Peyer's patch (tissue), 4 donors: ENCODE measurements around the gene BICC1. TPM values are rescaled to one million over a fixed set of nuclear protein-coding genes. Genes with fewer than 3 reads are reported as not detected.

Experiments used
- DNase-seq, 3 donors: peaks; one replicate each; pipeline ENCODE4 v3.0.0-alpha.2; 2017 to 2019
- H3K27ac ChIP-seq, 4 donors: fragments of 200-600 bp; sonication (generic); one replicate each; pipeline ENCODE4 v1.5.1; 2016 to 2019
- H3K27me3 ChIP-seq, 2 donors: fragments of 200-600 bp; sonication (generic); one replicate each; pipeline ENCODE4 v1.5.1; 2019
- H3K36me3 ChIP-seq, 3 donors: fragments of 200-600 bp; sonication (generic); one replicate each; pipeline ENCODE4 v1.5.1; 2016 to 2019
- H3K4me1 ChIP-seq, 4 donors: fragments of 200-600 bp; sonication (generic); one replicate each; pipeline ENCODE4 v1.5.1; 2016 to 2019
- H3K4me3 ChIP-seq, 4 donors: fragments of 200-600 bp; sonication (generic); 1 replicate in 3 of 4; 2 replicates in 1 of 4; pipeline ENCODE4 v1.5.1; 2016 to 2019; ENCODE audit warnings: mild to moderate bottlenecking in 1 of 4
- H3K9me3 ChIP-seq, 4 donors: fragments of 200-600 bp; sonication (generic); one replicate each; pipeline ENCODE4 v1.5.1; 2016 to 2019; ENCODE audit warnings: mild to moderate bottlenecking in 1 of 4
- POLR2A ChIP-seq, 2 donors: fragments of 450-650 bp; IDR thresholded peaks; one replicate each; pipeline ENCODE4 v1.5.1; 2017; ENCODE audit warnings: antibody characterized with exemption in 2 of 2, mild to moderate bottlenecking in 2 of 2, moderate library complexity in 2 of 2
- total RNA-seq, 4 donors: library from RNA; depleted of rRNA; stranded (reverse); fragments of >200 nt; gene quantifications; one replicate each; pipeline ENCODE4 v1.1.0, GENCODE V29; 2016
- TF ChIP-seq, protein P1 (sequence below), 6 experiments: fragments of 450-650 bp in 4 of 6; fragments of 200-600 bp in 2 of 6; sonication (generic) in 1 of 6; IDR thresholded peaks; one replicate each; pipeline ENCODE4 v1.5.1; 2017 to 2019; ENCODE audit warnings: antibody characterized with exemption in 6 of 6, mild to moderate bottlenecking in 3 of 6, moderate library complexity in 1 of 6

Gene BICC1
- total RNA-seq, 4 donors from 2014 or later = 1.1 to 19.0 (median 2.6) TPM

DNA sequence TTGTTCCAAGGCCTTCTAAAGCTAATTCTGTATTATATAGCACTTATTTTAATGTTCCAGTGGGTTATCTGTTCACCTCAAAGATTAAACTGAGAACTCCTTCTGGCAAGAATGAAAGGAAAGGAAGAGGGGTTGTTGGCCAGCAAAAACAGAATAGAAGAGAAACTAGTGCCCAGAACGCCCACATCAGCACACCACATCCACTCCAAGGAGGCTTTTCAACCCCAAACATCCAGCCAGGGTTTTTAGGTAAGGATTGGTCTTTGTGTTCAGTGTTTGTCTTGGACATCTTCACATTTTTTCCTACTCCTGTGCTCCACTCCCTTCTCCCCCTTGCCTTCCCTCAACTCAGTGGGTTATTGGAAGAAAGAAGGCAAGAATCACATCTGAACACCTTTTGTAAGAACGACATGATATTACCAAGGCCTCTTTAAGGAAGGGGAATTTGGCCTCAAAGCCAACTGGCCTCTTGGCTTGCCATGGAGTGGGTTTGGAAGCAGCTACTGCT lies 55.8 kb downstream of the BICC1 start:
- H3K9me3 ChIP-seq = no peaks in the 10 kb centered on the region
- H3K27me3 ChIP-seq = no peaks in the 10 kb centered on the region
- TF ChIP-seq POLR2A (IDR thresholded peaks at IDR 0.05) = no peak
- TF ChIP-seq, protein P1, sequence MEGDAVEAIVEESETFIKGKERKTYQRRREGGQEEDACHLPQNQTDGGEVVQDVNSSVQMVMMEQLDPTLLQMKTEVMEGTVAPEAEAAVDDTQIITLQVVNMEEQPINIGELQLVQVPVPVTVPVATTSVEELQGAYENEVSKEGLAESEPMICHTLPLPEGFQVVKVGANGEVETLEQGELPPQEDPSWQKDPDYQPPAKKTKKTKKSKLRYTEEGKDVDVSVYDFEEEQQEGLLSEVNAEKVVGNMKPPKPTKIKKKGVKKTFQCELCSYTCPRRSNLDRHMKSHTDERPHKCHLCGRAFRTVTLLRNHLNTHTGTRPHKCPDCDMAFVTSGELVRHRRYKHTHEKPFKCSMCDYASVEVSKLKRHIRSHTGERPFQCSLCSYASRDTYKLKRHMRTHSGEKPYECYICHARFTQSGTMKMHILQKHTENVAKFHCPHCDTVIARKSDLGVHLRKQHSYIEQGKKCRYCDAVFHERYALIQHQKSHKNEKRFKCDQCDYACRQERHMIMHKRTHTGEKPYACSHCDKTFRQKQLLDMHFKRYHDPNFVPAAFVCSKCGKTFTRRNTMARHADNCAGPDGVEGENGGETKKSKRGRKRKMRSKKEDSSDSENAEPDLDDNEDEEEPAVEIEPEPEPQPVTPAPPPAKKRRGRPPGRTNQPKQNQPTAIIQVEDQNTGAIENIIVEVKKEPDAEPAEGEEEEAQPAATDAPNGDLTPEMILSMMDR (IDR thresholded peaks at IDR 0.05) = no peak
- no peak overlapping the region for H3K4me3 ChIP-seq
- DNase-seq = no peak
- no peaks in the 10 kb centered on the region for H3K4me1 ChIP-seq
- no peaks in the 10 kb centered on the region for H3K36me3 ChIP-seq
- no peak overlapping the region for H3K27ac ChIP-seq

DNA sequence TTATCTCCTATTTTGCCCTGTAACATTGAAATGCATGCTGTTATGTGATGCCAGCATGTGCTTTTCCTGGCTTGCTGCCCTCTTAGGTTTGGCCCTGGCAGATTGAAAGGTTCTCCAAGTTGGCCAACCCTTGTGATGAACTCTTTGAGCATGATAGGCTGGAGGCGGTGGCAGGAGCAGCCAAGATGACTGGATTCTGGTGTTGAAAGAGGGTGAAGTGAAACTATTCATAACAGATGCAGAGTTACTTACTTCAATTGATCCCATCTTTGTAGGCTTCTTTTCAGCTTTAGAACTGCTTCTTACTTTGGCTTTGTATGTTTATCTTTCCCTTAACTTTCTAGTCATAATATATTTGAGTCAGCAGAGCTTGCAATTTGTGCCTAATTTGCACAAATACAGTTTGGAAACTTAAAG lies 57.6 kb downstream of the BICC1 start:
- Histone ChIP-seq H3K27me3 (no peaks in the 10 kb centered on the region), H3K36me3 (no peaks in the 10 kb centered on the region), H3K4me3 (no peak overlapping the region), H3K9me3 (no peaks in the 10 kb centered on the region), H3K4me1 (no peaks in the 10 kb centered on the region), H3K27ac (no peak overlapping the region)
- no peak for DNase-seq
- TF ChIP-seq, protein P1 (IDR thresholded peaks at IDR 0.05) = no peak
- no peak for TF ChIP-seq POLR2A (IDR thresholded peaks at IDR 0.05)

DNA sequence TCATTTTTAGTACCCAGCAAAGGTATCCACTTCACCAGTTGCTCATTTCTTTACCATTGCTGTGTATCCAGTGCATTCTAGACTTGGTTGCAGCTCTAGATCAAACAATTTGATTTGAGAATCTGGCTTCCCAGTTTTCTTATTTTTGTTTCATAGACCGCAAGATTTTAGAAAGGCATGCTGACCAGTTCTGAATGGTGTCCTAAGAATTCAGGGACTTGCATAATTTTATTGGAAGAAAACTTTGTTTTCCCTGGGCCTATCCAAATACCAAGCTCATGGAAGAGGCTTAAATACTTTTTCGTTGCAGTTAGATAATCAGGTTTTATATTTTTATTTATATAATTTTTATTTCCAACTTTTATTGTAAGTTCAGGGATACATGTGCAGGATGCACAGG lies 58.3 kb downstream of the BICC1 start:
- no peak overlapping the region for H3K4me3 ChIP-seq
- H3K36me3 ChIP-seq = no peaks in the 10 kb centered on the region
- TF ChIP-seq, protein P1 (IDR thresholded peaks at IDR 0.05) = no peak
- TF ChIP-seq POLR2A (IDR thresholded peaks at IDR 0.05) = no peak
- H3K27me3 ChIP-seq = no peaks in the 10 kb centered on the region
- H3K4me1 ChIP-seq = no peaks in the 10 kb centered on the region
- H3K27ac ChIP-seq = no peak overlapping the region
- DNase-seq = no peak
- H3K9me3 ChIP-seq = no peaks in the 10 kb centered on the region

DNA sequence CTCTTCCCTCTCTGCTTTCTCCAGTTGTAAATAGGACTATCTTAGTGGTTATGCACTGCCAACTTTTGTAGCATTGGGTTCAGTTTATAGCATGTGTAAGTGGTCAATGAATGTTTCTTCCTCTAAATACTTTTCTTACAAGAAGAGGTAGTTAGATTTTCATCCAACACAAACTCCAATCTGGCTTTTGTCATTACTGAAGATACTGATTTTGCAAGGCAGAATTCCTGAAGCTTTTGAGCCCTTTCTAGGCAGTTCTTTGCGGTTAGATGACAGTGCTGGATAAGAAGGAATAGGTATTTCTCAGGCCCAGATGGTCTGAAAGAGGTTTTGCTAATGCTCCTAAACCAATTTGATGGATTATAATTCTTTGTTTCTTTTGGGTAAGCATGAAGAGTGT lies 60.5 kb downstream of the BICC1 start:
- H3K27me3 ChIP-seq = no peaks in the 10 kb centered on the region
- no peak overlapping the region for H3K4me3 ChIP-seq
- H3K36me3 ChIP-seq = no peaks in the 10 kb centered on the region
- TF ChIP-seq POLR2A (IDR thresholded peaks at IDR 0.05) = no peak
- TF ChIP-seq, protein P1 (IDR thresholded peaks at IDR 0.05) = no peak
- H3K9me3 ChIP-seq = no peaks in the 10 kb centered on the region
- DNase-seq = no peak
- H3K4me1 ChIP-seq = peaks cover 0 to 5% (median 0%) of the 10 kb centered on the region in 4 donors
- no peak overlapping the region for H3K27ac ChIP-seq

DNA sequence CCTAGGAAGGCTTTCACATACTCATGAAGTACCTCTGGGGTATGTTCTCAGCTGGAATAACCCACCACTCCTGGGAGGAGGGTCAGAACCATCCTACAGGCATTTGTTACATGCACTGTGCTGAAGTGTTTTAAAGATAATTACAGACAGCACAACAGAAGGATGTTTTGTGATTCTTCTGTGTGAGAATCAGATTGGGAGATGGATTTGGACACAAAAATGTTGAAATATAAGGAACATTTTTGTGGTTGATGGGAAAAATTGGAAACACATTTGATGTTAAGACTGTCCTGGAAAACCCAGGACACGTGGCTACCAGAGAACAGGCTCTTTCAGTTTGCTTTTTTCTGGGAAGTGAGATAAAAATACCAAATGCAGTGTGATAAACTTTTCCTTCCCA lies 61.4 kb downstream of the BICC1 start:
- Histone ChIP-seq H3K27ac (no peak overlapping the region), H3K36me3 (no peaks in the 10 kb centered on the region), H3K27me3 (no peaks in the 10 kb centered on the region), H3K9me3 (no peaks in the 10 kb centered on the region), H3K4me3 (no peak overlapping the region), H3K4me1 (peaks cover 0 to 6% (median 0%) of the 10 kb centered on the region in 4 donors)
- DNase-seq = no peak
- no peak for TF ChIP-seq POLR2A (IDR thresholded peaks at IDR 0.05)
- TF ChIP-seq, protein P1 (IDR thresholded peaks at IDR 0.05) = no peak

DNA sequence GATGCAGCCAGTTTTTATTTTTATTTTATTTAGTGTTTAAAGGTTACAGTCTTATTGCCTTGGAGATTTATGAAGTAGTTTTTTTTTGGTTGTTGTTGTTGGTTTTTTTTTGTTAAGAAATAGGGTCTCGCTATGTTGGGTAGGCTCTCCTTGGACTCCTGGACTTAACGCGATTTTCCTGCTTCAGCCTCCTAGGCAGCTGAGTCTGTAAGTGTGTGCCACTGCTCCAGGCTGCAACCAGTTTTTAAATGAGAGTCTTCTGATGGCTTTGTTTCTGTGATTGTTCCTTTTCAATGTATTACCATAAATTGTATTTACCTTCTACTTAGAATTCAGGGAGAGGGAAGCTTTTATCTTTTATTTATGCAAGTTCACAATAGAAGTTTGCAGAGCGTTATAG lies 62.8 kb downstream of the BICC1 start:
- TF ChIP-seq, protein P1 (IDR thresholded peaks at IDR 0.05) = no peak
- Histone ChIP-seq H3K27me3 (no peaks in the 10 kb centered on the region), H3K9me3 (no peaks in the 10 kb centered on the region)

More for the DNA sequence above, 62.8 kb downstream of the BICC1 start:
- H3K27ac ChIP-seq = no peak overlapping the region
- no peak for DNase-seq
- no peak overlapping the region for H3K4me3 ChIP-seq
- no peaks in the 10 kb centered on the region for H3K36me3 ChIP-seq
- peaks cover 0 to 6% (median 0%) of the 10 kb centered on the region in 4 donors for H3K4me1 ChIP-seq
